OCI-LY7 (cell line): ENCODE data around the gene SCAMP2. TPM values are rescaled to one million over a fixed set of nuclear protein-coding genes. Genes with fewer than 3 reads are reported as not detected.

Source experiments
- BruUV-seq: library from RNA; stranded (reverse); fragments of 400-500 nt; replicated peaks from 2 replicates; lab custom pipeline; 2021; lab: Mats Ljungman, UMichigan
- CTCF ChIA-PET: fragments of 300-600 bp; sonication (Branson Sonifier 250); formaldehyde crosslinking; loops from one replicate; lab custom pipeline; 2022; ENCODE audit warnings: antibody characterized with exemption; ENCODE audit not compliant: unreplicated experiment; lab: Charles Lee
- POLR2A ChIA-PET: fragments of 300-600 bp; sonication (Branson Sonifier 250); formaldehyde crosslinking; loops from one replicate; lab custom pipeline; 2022; ENCODE audit warnings: antibody characterized with exemption; lab: Charles Lee
- DNase-seq: peaks from one replicate; pipeline ENCODE4 v3.0.0-alpha.2; 2015; ENCODE audit warnings: low spot score
- H2AFZ ChIP-seq: fragments of 200-600 bp; sonication (generic), shearing (Covaris generic); 2 replicates; pipeline ENCODE4 v1.6.1; 2014; ENCODE audit warnings: mild to moderate bottlenecking, antibody characterized with exemption, low read length, moderate library complexity
- H3K27ac ChIP-seq: fragments of 200-600 bp; sonication (generic); 2 replicates; pipeline ENCODE4 v1.5.1; 2014; ENCODE audit warnings: mixed run types, low read depth, mild to moderate bottlenecking, moderate library complexity, low read length, inconsistent platforms; ENCODE audit not compliant: poor library complexity, severe bottlenecking
- H3K36me3 ChIP-seq: fragments of 200-600 bp; sonication (generic); 2 replicates; pipeline ENCODE4 v1.6.1; 2014; ENCODE audit warnings: mild to moderate bottlenecking, antibody characterized with exemption, low read length, moderate library complexity, mixed read lengths; ENCODE audit not compliant: insufficient read depth
- H3K4me1 ChIP-seq: fragments of 200-600 bp; sonication (generic); 2 replicates; pipeline ENCODE4 v1.5.1; 2014; ENCODE audit warnings: mild to moderate bottlenecking, low read length; ENCODE audit not compliant: insufficient read depth, poor library complexity, severe bottlenecking
- H3K4me2 ChIP-seq: fragments of 200-600 bp; sonication (generic); 2 replicates; pipeline ENCODE4 v1.6.1; 2014; ENCODE audit warnings: mild to moderate bottlenecking, low read length
- H3K4me3 ChIP-seq: fragments of 200-600 bp; sonication (generic); 2 replicates; pipeline ENCODE4 v1.5.1; 2014; ENCODE audit warnings: mild to moderate bottlenecking, low read depth, low read length; ENCODE audit not compliant: poor library complexity, severe bottlenecking
- H3K79me2 ChIP-seq: fragments of 200-600 bp; sonication (generic); 2 replicates; pipeline ENCODE4 v1.6.1; 2016; ENCODE audit warnings: low read depth, mild to moderate bottlenecking, low read length, moderate library complexity, mixed read lengths; ENCODE audit not compliant: insufficient read depth
- H3K9me2 ChIP-seq: fragments of 200-600 bp; sonication (generic); 2 replicates; pipeline ENCODE4 v1.6.1; 2016; ENCODE audit warnings: mild to moderate bottlenecking, low read length, mixed read lengths; ENCODE audit not compliant: insufficient read depth
- H3K9me3 ChIP-seq: fragments of 200-600 bp; sonication (generic); 2 replicates; pipeline ENCODE4 v1.6.1; 2014; ENCODE audit warnings: mild to moderate bottlenecking, mixed run types, low read length, mixed read lengths
- H4K20me1 ChIP-seq: fragments of 200-600 bp; sonication (generic); 2 replicates; pipeline ENCODE4 v1.6.1; 2014; ENCODE audit warnings: mild to moderate bottlenecking, antibody characterized with exemption, low read length, moderate library complexity, mixed read lengths; ENCODE audit not compliant: insufficient read depth
- CTCF ChIP-seq: fragments of 200-600 bp; sonication (generic); conservative IDR thresholded peaks from 2 replicates; pipeline ENCODE4 v1.5.1; 2014; ENCODE audit warnings: mild to moderate bottlenecking, antibody characterized with exemption, low read length, moderate library complexity, mixed read lengths
- EZH2phosphoT487 ChIP-seq: fragments of 200-600 bp; sonication (generic); IDR thresholded peaks from 2 replicates; pipeline ENCODE4 v1.6.1; 2018; ENCODE audit warnings: low read depth, borderline replicate concordance, mild to moderate bottlenecking, mixed run types, antibody characterized with exemption, low read length, moderate library complexity, mixed read lengths
- intact Hi-C: fragments of 100-400 bp; cut with micrococcal nuclease; formaldehyde crosslinking; loops from one replicate; pipeline ENCODE4 v1.10.0; 2022; ENCODE audit not compliant: unreplicated experiment
- total RNA-seq, 2 experiments: library from RNA; depleted of rRNA in 1 of 2; stranded (reverse); fragments of >200 nt in 1 of 2; shearing (Covaris generic) in 1 of 2; gene quantifications; 2 replicates each; pipeline ENCODE4 v1.2.3, GENCODE V29; 2014 to 2022

Gene SCAMP2
- total RNA-seq, 2 experiments from 2014 or later = 24.6 to 55.2 TPM

- Histone ChIP-seq H2AFZ (no peak overlapping the region), H3K79me2 (no peaks in the 10 kb centered on the region), H3K4me3 (no peak overlapping the region), H3K27ac (no peak overlapping the region), H4K20me1 (no peaks in the 10 kb centered on the region), H3K4me2 (no peak overlapping the region), H3K4me1 (peaks cover 12% of the 10 kb centered on the region), H3K9me3 (no peaks in the 10 kb centered on the region), H3K36me3 (peaks cover 8% of the 10 kb centered on the region), H3K9me2 (no peaks in the 10 kb centered on the region)
- POLR2A ChIA-PET = interaction anchor here (0.8 to 2.5 kb wide), 2 partner anchors 11 to 39 kb away, joined by 3 to 11 read pairs; no protein-coding TSS in a partner anchor
- intact Hi-C loops = no loop called here
- CTCF ChIA-PET = interaction anchor here (0.7 kb wide), 1 partner anchor 372 kb away, joined by 3 read pairs; no protein-coding TSS in a partner anchor
- TF ChIP-seq CTCF (no peak), EZH2phosphoT487 (no peak)
- DNase-seq = no peak
- BruUV-seq = no TSS peak
Measured at GRCh38 chr15:74809956-74810355, 63.2 kb downstream of the SCAMP2 start.

- no peak for DNase-seq
- no peak overlapping the region for H3K27ac ChIP-seq
Measured at GRCh38 chr15:74809242-74809641, 63.9 kb downstream of the SCAMP2 start.

More at GRCh38 chr15:74809242-74809641, 63.9 kb downstream of the SCAMP2 start:
- Histone ChIP-seq H3K4me1 (peaks cover 12% of the 10 kb centered on the region), H3K9me3 (no peaks in the 10 kb centered on the region), H3K4me2 (0 out of 2 replicates have a peak overlapping the region, but pooled peaks have one; percentile 0), H3K9me2 (no peaks in the 10 kb centered on the region), H4K20me1 (no peaks in the 10 kb centered on the region), H3K79me2 (no peaks in the 10 kb centered on the region), H3K4me3 (no peak overlapping the region), H3K36me3 (peaks cover 16% of the 10 kb centered on the region), H2AFZ (no peak overlapping the region)
- CTCF ChIA-PET = interaction anchor here (0.7 kb wide), 1 partner anchor 373 kb away, joined by 3 read pairs; no protein-coding TSS in a partner anchor
- intact Hi-C loops = no loop called here
- TF ChIP-seq CTCF (0 out of 2 replicates have a peak, but pooled peaks have one; percentile 16), EZH2phosphoT487 (no peak)
- BruUV-seq = no TSS peak
- POLR2A ChIA-PET = interaction anchor here (2.5 kb wide), 1 partner anchor 12 kb away, joined by 11 read pairs; no protein-coding TSS in a partner anchor
